HepG2 (cell line): ENCODE data around the gene DDHD1.
"Not testable (repeated sequence)": the region's sequence is repeated elsewhere in the genome, so short reads cannot be mapped to it uniquely, and the experiment has no call there.

Experiments
- ELF4 ChIP-seq: sonication (generic); formaldehyde crosslinking; IDR thresholded peaks from 2 replicates; pipeline ENCODE4 v1.5.0; 2020; ENCODE audit warnings: missing genetic modification reagents, mild to moderate bottlenecking, moderate library complexity, borderline replicate concordance
- JUNB ChIP-seq: sonication (generic); formaldehyde crosslinking; IDR thresholded peaks from 2 replicates; pipeline ENCODE4 v1.8.0; 2022; ENCODE audit warnings: missing genetic modification reagents, mild to moderate bottlenecking, borderline replicate concordance
- KLF9 ChIP-seq: IDR thresholded peaks from 2 replicates; pipeline ENCODE4 v1.6.1; 2016; ENCODE audit warnings: low read depth
- TAF1 ChIP-seq: sonication (generic); formaldehyde crosslinking; IDR thresholded peaks from 2 replicates; pipeline ENCODE4 v1.4.0; 2020; ENCODE audit warnings: missing genetic modification reagents
- ZNF598 ChIP-seq: sonication (generic); formaldehyde crosslinking; IDR thresholded peaks from 2 replicates; pipeline ENCODE4 v1.5.1; 2020; ENCODE audit warnings: mild to moderate bottlenecking, missing genetic modification reagents, borderline replicate concordance
- ZNF761 ChIP-seq: sonication (generic); formaldehyde crosslinking; conservative IDR thresholded peaks from 2 replicates; pipeline ENCODE4 v1.4.0; 2020; ENCODE audit warnings: mild to moderate bottlenecking, missing genetic modification reagents
- TF ChIP-seq, protein P1 (sequence below), 2 experiments: IDR thresholded peaks; 2 replicates each; pipeline ENCODE4 v1.6.1; 2011 to 2012; ENCODE audit warnings: low read length in 2 of 2, borderline replicate concordance in 1 of 2, low read depth in 1 of 2, mild to moderate bottlenecking in 1 of 2, moderate library complexity in 1 of 2
- TF ChIP-seq, protein P2 (sequence below): sonication (generic); formaldehyde crosslinking; IDR thresholded peaks from 2 replicates; pipeline ENCODE4 v1.8.1; 2023; ENCODE audit warnings: missing genetic modification reagents, inconsistent platforms, borderline replicate concordance
- TF ChIP-seq, protein P3 (sequence below): sonication (generic); formaldehyde crosslinking; IDR thresholded peaks from 2 replicates; pipeline ENCODE4 v1.5.1; 2020; ENCODE audit warnings: missing genetic modification reagents, mild to moderate bottlenecking, borderline replicate concordance

DNA sequence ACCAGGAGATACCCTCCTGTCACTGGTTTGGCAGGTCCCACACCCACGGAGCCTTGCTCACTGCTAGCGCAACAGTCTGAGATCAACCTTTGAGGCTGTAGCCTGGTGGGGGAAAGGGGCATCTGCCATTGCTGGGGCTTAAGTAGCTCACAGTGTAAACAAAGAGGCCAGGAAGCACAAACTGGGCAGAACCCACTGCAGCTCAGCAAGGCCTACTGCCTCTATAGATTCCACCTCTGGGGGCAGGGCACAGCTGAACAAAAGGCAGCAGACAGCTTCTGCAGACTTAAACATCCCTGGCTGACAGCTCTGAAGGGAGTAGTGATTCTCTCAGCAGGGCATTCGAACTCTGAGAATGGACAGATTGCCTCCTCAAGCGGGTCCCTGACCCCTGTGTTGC is 35.6 kb downstream of the DDHD1 start:
- not testable (repeated sequence) for TF ChIP-seq KLF9, ZNF598, ELF4, ZNF761, TAF1, JUNB (CRISPR knock-in tag)
- TF ChIP-seq, protein P1, sequence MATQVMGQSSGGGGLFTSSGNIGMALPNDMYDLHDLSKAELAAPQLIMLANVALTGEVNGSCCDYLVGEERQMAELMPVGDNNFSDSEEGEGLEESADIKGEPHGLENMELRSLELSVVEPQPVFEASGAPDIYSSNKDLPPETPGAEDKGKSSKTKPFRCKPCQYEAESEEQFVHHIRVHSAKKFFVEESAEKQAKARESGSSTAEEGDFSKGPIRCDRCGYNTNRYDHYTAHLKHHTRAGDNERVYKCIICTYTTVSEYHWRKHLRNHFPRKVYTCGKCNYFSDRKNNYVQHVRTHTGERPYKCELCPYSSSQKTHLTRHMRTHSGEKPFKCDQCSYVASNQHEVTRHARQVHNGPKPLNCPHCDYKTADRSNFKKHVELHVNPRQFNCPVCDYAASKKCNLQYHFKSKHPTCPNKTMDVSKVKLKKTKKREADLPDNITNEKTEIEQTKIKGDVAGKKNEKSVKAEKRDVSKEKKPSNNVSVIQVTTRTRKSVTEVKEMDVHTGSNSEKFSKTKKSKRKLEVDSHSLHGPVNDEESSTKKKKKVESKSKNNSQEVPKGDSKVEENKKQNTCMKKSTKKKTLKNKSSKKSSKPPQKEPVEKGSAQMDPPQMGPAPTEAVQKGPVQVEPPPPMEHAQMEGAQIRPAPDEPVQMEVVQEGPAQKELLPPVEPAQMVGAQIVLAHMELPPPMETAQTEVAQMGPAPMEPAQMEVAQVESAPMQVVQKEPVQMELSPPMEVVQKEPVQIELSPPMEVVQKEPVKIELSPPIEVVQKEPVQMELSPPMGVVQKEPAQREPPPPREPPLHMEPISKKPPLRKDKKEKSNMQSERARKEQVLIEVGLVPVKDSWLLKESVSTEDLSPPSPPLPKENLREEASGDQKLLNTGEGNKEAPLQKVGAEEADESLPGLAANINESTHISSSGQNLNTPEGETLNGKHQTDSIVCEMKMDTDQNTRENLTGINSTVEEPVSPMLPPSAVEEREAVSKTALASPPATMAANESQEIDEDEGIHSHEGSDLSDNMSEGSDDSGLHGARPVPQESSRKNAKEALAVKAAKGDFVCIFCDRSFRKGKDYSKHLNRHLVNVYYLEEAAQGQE (IDR thresholded peaks at IDR 0.05; ENCODE audit: borderline replicate concordance in 1 of 2, low read depth in 1 of 2, low read length in 2 of 2), result not testable (repeated sequence)
- TF ChIP-seq, protein P2, sequence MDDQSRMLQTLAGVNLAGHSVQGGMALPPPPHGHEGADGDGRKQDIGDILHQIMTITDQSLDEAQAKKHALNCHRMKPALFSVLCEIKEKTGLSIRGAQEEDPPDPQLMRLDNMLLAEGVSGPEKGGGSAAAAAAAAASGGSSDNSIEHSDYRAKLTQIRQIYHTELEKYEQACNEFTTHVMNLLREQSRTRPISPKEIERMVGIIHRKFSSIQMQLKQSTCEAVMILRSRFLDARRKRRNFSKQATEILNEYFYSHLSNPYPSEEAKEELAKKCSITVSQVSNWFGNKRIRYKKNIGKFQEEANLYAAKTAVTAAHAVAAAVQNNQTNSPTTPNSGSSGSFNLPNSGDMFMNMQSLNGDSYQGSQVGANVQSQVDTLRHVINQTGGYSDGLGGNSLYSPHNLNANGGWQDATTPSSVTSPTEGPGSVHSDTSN (CRISPR knock-in tag), result not testable (repeated sequence)
- TF ChIP-seq, protein P3, sequence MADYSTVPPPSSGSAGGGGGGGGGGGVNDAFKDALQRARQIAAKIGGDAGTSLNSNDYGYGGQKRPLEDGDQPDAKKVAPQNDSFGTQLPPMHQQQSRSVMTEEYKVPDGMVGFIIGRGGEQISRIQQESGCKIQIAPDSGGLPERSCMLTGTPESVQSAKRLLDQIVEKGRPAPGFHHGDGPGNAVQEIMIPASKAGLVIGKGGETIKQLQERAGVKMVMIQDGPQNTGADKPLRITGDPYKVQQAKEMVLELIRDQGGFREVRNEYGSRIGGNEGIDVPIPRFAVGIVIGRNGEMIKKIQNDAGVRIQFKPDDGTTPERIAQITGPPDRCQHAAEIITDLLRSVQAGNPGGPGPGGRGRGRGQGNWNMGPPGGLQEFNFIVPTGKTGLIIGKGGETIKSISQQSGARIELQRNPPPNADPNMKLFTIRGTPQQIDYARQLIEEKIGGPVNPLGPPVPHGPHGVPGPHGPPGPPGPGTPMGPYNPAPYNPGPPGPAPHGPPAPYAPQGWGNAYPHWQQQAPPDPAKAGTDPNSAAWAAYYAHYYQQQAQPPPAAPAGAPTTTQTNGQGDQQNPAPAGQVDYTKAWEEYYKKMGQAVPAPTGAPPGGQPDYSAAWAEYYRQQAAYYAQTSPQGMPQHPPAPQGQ, result not testable (repeated sequence)
